ENCODE results near the gene FAM234A. TPM values are rescaled to one million over a fixed set of nuclear protein-coding genes. Genes with fewer than 3 reads are reported as not detected.
A peak's percentile ranks its signal among the peaks of the same experiment; 100 is the strongest.
"Not testable (repeated sequence)": the region's sequence is repeated elsewhere in the genome, so short reads cannot be mapped to it uniquely, and the experiment has no call there.

FAM234A gene
- total RNA-seq = 10 to 100 TPM; 21.0 to 21.1 TPM

- Mint-ChIP-seq H3K27me3 (peaks cover 2% of the 10 kb centered on the region), H3K4me3 (peak within 1 kb of the TSS; percentile 96), H3K27ac (peak within 1 kb of the TSS; percentile 98), H3K36me3 (peaks cover 1% of the 10 kb centered on the region), H3K9me3 (no peaks in the 10 kb centered on the region), H3K4me1 (peaks cover 14% of the 10 kb centered on the region)
- POLR2A ChIA-PET = interaction anchor here (0.6 to 1.8 kb wide), 6 partner anchors 19 to 150 kb away, joined by 3 to 12 read pairs (median 4); partner anchors contain the start of gene AXIN1
- ATAC-seq (ENCODE audit: low read depth) (peak; percentile 84), DNase-seq (peak; percentile 99)
Observed at GRCh38 chr16:234468-235305, at the start of gene FAM234A. Gene FAM234A, plus strand, starts transcription at chr16:234821. Its CDS starts 19,593 bp downstream, at chr16:254414.

DNA sequence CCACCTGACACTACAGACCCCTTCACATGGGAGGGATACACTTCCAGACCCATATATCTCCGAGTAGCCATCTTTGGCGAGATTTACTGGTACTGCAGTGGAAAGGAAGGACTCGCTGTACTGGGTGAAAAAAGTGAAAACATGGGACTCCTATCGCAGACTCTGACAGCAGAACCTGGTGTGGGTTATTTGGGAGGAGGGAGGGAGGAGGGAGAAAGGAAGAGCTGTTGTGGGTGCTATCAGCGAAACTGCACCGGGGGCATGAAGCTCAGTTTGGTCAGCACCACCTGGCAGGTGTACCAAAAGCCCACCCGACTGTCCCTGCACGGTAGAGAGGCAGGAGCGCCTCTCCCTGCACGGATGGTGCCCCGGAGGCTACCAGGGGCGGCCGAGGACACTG is 49.4 kb upstream of the FAM234A start:
- POLR2A ChIA-PET = no interaction called here

DNA sequence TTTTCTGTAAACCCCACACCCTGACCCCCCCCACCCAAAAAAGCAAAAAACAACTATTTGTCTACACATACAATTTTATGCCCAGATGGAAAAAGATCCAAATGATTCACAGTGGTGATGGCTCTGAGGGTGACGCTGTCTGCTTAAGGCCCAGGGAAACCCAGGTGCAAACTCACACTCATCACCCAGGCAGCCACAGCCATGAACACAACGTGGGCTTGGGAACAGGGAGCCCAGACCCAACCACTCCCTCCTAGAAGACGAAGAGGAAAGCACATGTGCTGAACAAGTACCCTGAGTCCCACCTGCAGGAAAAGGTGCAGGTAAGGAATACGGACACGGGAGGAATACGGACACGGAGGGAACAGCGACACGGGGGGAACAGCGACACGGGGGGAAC is 48.9 kb upstream of the FAM234A start:
- Mint-ChIP-seq H3K4me1 (peaks cover 5% of the 10 kb centered on the region), H3K9me3 (no peaks in the 10 kb centered on the region), H3K27me3 (no peaks in the 10 kb centered on the region), H3K4me3 (no peak overlapping the region), H3K36me3 (peaks cover 8% of the 10 kb centered on the region), H3K27ac (no peak overlapping the region)
- POLR2A ChIA-PET = no interaction called here
- DNase-seq (no peak), ATAC-seq (ENCODE audit: low read depth) (no peak)

More for the DNA sequence above, 49.4 kb upstream of the FAM234A start:
- H3K4me1 Mint-ChIP-seq = peaks cover 5% of the 10 kb centered on the region
- H3K27ac Mint-ChIP-seq = no peak overlapping the region
- no peaks in the 10 kb centered on the region for H3K27me3 Mint-ChIP-seq
- H3K4me3 Mint-ChIP-seq = no peak overlapping the region
- ATAC-seq (ENCODE audit: low read depth) (no peak), DNase-seq (no peak)
- H3K36me3 Mint-ChIP-seq = peaks cover 8% of the 10 kb centered on the region
- H3K9me3 Mint-ChIP-seq = no peaks in the 10 kb centered on the region

DNA sequence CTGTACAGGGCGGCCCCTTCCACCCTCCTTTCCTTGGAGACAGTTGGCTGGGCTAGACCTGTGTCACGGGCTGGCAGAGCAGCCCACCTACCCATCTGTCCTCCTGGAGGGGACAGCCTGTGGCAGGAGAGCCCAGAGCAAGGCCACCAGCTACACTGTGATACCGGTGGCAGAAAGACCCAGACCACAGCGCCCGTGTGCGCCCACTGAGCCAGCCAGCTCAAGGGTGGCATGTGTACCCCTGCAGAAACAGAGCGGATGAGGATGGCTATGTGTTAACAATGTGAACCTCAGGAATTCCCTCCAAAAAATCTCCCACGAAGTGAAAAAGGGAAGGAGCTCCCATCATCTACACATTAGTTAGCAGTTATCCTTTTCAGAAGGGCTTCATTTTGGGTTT is 47.3 kb upstream of the FAM234A start:
- H3K9me3 Mint-ChIP-seq = no peaks in the 10 kb centered on the region
- DNase-seq = no peak
- POLR2A ChIA-PET = no interaction called here
- no peak overlapping the region for H3K27ac Mint-ChIP-seq
- H3K36me3 Mint-ChIP-seq = peaks cover 12% of the 10 kb centered on the region
- H3K27me3 Mint-ChIP-seq = no peaks in the 10 kb centered on the region
- no peak overlapping the region for H3K4me3 Mint-ChIP-seq
- H3K4me1 Mint-ChIP-seq = peaks cover 5% of the 10 kb centered on the region
- no peak for ATAC-seq (ENCODE audit: low read depth)

DNA sequence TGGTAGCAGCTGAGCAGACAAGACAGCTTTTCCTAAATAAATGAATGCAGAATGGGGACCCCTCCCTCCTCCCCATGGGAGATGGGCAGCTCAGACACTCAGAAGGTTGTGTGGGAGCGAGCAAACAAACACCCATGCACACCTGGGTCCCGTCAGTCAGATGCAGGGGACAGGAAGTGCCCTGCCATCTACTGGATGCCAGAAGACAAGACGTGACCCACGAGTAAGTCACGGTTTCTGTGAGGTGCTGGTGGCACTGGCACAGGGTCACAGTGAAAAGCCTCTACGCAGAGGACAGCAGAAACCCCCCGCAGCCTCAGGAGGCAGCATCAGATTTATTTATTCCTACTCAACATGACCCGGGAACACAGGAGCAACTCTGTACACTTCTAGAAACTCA is 45.9 kb upstream of the FAM234A start:
- Mint-ChIP-seq H3K9me3 (no peaks in the 10 kb centered on the region), H3K36me3 (peaks cover 13% of the 10 kb centered on the region), H3K27ac (peak overlapping the region; percentile 56), H3K27me3 (no peaks in the 10 kb centered on the region), H3K4me1 (peaks cover 5% of the 10 kb centered on the region), H3K4me3 (no peak overlapping the region)
- DNase-seq (no peak), ATAC-seq (ENCODE audit: low read depth) (peak; percentile 92)
- POLR2A ChIA-PET = interaction anchor here (1.2 kb wide), 1 partner anchor 39 kb away, joined by 3 read pairs; no protein-coding TSS in a partner anchor

DNA sequence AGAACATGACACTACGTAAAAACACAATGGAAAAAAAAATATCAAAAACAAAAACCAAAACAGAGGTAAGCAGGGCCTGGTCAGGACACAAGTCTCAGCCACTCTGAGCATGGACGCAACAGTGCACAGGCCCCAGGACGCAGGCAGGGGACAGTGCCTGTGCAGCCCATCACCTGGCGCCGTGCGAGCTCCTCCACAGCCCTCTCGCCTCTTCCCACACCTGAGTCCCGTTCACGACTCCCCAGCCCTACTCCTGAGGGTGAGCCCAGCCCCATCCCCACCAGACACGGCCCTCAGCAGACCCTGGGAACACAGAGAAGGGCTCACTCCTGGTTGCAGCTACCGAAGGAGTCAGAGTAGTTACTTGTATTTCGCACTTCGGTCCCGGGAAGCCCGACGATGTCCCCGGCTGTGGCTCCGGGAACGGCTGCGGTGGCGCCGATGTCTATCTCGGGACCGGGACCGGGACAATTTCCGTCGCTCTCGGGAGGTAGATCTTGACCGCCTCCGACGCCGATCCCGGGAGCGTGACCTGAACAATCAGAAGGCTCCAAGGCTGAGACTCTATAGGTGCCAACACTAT is 44.9 kb upstream of the FAM234A start:
- ATAC-seq (ENCODE audit: low read depth) = no peak
- POLR2A ChIA-PET = interaction anchor here (1.2 kb wide), 1 partner anchor 38 kb away, joined by 3 read pairs; no protein-coding TSS in a partner anchor
- peaks cover 5% of the 10 kb centered on the region for H3K4me1 Mint-ChIP-seq
- peaks cover 13% of the 10 kb centered on the region for H3K36me3 Mint-ChIP-seq
- no peak for DNase-seq
- no peaks in the 10 kb centered on the region for H3K9me3 Mint-ChIP-seq
- H3K4me3 Mint-ChIP-seq = no peak overlapping the region
- no peak overlapping the region for H3K27ac Mint-ChIP-seq
- no peaks in the 10 kb centered on the region for H3K27me3 Mint-ChIP-seq

DNA sequence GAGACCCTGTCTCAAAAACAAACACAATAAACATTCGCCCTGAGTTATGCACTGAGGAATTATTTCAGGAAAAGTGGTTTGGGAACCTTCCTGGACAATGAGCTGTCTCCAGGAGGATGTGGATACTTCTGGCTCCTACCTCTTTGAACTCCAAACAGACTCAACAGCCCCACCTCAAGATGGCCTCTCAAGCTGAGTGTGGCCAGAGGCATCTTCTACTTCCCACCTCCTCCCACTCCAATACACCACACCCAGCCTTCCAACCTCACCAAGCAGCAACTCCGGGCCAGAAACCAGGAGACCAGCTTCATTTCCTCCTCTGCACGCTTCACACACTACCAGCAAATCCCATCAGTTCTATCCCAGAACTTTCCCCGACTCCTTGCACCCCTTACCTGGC is 42.8 kb upstream of the FAM234A start:
- ATAC-seq (ENCODE audit: low read depth) (no peak), DNase-seq (no peak)
- Mint-ChIP-seq H3K36me3 (peaks cover 12% of the 10 kb centered on the region), H3K4me1 (peaks cover 5% of the 10 kb centered on the region), H3K9me3 (no peaks in the 10 kb centered on the region), H3K4me3 (no peak overlapping the region), H3K27me3 (no peaks in the 10 kb centered on the region), H3K27ac (no peak overlapping the region)
- POLR2A ChIA-PET = no interaction called here

DNA sequence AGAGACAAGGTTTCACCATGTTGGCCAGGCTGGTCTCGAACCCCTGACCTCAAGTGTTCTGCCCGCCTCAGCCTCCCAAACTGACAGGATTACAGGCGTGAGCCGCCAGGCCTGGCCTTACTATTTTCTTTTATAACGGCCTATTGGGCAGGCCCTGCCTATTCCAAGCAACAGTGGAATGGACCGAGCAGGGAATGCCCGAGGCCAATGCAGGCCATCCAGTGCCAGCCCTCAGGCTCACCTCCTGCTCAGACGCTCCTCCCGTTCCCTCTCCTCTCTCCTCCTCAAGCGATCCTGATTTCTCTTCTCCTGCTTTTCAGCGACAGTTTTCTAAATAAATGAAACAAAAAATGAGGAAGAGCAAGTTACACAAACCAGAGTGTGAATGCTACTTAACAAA is 41.9 kb upstream of the FAM234A start:
- no peak overlapping the region for H3K27ac Mint-ChIP-seq
- peaks cover 10% of the 10 kb centered on the region for H3K36me3 Mint-ChIP-seq
- POLR2A ChIA-PET = interaction anchor here (0.7 kb wide), 2 partner anchors 67 to 259 kb away, joined by 3 read pairs; no protein-coding TSS in a partner anchor
- no peaks in the 10 kb centered on the region for H3K27me3 Mint-ChIP-seq
- H3K9me3 Mint-ChIP-seq = no peaks in the 10 kb centered on the region
- ATAC-seq (ENCODE audit: low read depth) (no peak), DNase-seq (no peak)
- no peak overlapping the region for H3K4me3 Mint-ChIP-seq
- peaks cover 5% of the 10 kb centered on the region for H3K4me1 Mint-ChIP-seq

DNA sequence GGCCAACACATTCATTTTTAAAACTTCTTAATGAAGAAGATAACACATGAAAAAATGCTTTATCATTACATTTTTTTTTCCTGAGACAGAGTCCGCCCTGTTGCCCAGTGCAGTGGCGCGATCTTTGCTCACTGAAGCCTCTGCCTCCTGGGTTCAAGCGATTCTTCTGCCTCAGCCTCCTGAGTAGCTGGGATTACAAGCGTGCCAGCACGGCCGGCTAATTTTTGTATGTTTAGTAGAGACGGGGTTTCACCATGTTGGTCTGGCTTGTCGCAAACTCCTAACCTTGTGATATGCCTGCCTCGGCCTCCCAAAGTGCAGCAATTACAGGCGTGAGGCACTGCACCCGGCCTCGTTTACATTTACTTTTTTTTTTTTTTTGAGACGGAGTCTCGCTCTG is 41.2 kb upstream of the FAM234A start:
- Mint-ChIP-seq H3K27ac (no peak overlapping the region), H3K36me3 (peaks cover 10% of the 10 kb centered on the region), H3K4me3 (no peak overlapping the region), H3K9me3 (no peaks in the 10 kb centered on the region), H3K27me3 (no peaks in the 10 kb centered on the region), H3K4me1 (peaks cover 5% of the 10 kb centered on the region)
- POLR2A ChIA-PET = interaction anchor here (0.7 kb wide), 1 partner anchor 112 kb away, joined by 3 read pairs; no protein-coding TSS in a partner anchor
- ATAC-seq (ENCODE audit: low read depth) (no peak), DNase-seq (no peak)

- no peak overlapping the region for H3K4me3 Mint-ChIP-seq
- H3K27ac Mint-ChIP-seq = no peak overlapping the region
- ATAC-seq (ENCODE audit: low read depth) (no peak), DNase-seq (no peak)
- H3K36me3 Mint-ChIP-seq = peaks cover 6% of the 10 kb centered on the region
- H3K9me3 Mint-ChIP-seq = no peaks in the 10 kb centered on the region
- H3K27me3 Mint-ChIP-seq = no peaks in the 10 kb centered on the region
- POLR2A ChIA-PET = no interaction called here
- H3K4me1 Mint-ChIP-seq = no peaks in the 10 kb centered on the region
Observed at GRCh38 chr16:194516-194915, 40.1 kb upstream of the FAM234A start.

- no peaks in the 10 kb centered on the region for H3K9me3 Mint-ChIP-seq
- peaks cover 1% of the 10 kb centered on the region for H3K4me1 Mint-ChIP-seq
- no peak for ATAC-seq (ENCODE audit: low read depth)
- POLR2A ChIA-PET = interaction anchor here (0.7 kb wide), 1 partner anchor 42 kb away, joined by 5 read pairs; no protein-coding TSS in a partner anchor
- H3K4me3 Mint-ChIP-seq = no peak overlapping the region
- no peaks in the 10 kb centered on the region for H3K27me3 Mint-ChIP-seq
- H3K36me3 Mint-ChIP-seq = peaks cover 14% of the 10 kb centered on the region
- no peak for DNase-seq
- no peak overlapping the region for H3K27ac Mint-ChIP-seq
Observed at GRCh38 chr16:200388-200787, 34.2 kb upstream of the FAM234A start.

DNA sequence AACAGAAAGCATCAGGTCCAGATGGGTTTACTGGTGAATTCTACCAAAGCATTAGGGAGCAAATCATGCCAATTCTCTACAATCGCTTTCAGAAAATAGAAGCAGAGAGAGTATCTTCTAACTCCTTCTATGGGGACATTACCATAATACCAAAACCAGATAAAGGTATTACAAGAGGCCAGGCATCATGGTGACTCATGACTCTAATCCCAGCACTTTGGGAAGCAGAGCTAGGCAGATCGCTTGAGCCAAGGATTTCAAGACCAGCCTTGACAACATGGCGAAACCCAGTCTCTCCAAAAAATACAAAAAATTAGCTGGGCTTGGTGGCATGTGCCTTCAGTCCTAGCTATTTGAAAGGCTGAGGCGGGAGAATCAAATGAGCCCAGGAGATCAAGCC is 31.4 kb upstream of the FAM234A start:
- Mint-ChIP-seq H3K9me3 (no peaks in the 10 kb centered on the region), H3K36me3 (peaks cover 24% of the 10 kb centered on the region), H3K27me3 (no peaks in the 10 kb centered on the region), H3K27ac (no peak overlapping the region), H3K4me3 (no peak overlapping the region), H3K4me1 (peaks cover 10% of the 10 kb centered on the region)
- DNase-seq = no peak
- ATAC-seq (ENCODE audit: low read depth) = no peak
- POLR2A ChIA-PET = no interaction called here

DNA sequence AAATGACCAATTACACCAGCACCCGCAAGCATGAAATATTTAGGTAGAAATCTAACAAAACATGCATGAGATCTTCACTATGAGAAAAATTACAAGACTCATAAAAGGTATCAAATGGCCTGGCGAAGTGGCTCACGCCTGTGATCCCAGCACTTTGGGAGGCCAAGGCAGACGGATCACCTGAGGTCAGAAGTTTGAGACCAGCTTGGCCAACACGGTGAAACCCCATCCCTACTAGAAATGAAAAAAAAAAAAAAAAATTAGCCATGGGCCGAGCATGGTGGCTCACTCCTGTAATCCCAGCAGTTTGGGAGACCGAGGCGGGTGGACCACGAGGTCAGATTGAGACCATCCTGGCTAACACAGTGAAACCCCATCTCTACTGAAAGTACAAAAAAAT is 30.6 kb upstream of the FAM234A start:
- H3K27ac Mint-ChIP-seq; ATAC-seq (ENCODE audit: low read depth); H3K4me3 Mint-ChIP-seq; H3K9me3 Mint-ChIP-seq; DNase-seq; H3K27me3 Mint-ChIP-seq; H3K4me1 Mint-ChIP-seq; POLR2A ChIA-PET: not testable (repeated sequence)
- H3K36me3 Mint-ChIP-seq = peaks cover 24% of the 10 kb centered on the region

- H3K27me3 Mint-ChIP-seq; H3K27ac Mint-ChIP-seq; H3K4me3 Mint-ChIP-seq; H3K4me1 Mint-ChIP-seq; H3K9me3 Mint-ChIP-seq; ATAC-seq (ENCODE audit: low read depth); DNase-seq: not testable (repeated sequence)
- POLR2A ChIA-PET = interaction anchor here (0.7 kb wide), 1 partner anchor 113 kb away, joined by 3 read pairs; no protein-coding TSS in a partner anchor
- peaks cover 17% of the 10 kb centered on the region for H3K36me3 Mint-ChIP-seq
Observed at GRCh38 chr16:209359-209758, 25.3 kb upstream of the FAM234A start.

All from activated naive CD8-positive, alpha-beta T cell treated with anti-CD3 and anti-CD28 coated beads, Interleukin-2, amount 10 ng/mL, durations not matched to agents 7 days and 5 days (primary cell).